Activated CD4-positive, CD25-positive, alpha-beta regulatory T cell treated with anti-CD3 and anti-CD28 coated beads, Interleukin-2, amount 50 U/mL, for 16 hours (primary cell): Measurements from ENCODE around the gene TAF11L9.
"Not testable (repeated sequence)": the region's sequence is repeated elsewhere in the genome, so short reads cannot be mapped to it uniquely, and the experiment has no call there.

Experiments
- DNase-seq: peaks from one replicate; pipeline ENCODE4 v3.0.0-alpha.2; 2020; ENCODE audit warnings: low read depth, low spot score

TAF11L9 gene

GRCh38 chr5:17594255-17594654 is at the start of gene TAF11L9:
TAF11L9 (minus strand) TSS chr5:17594394.
- DNase-seq = not testable (repeated sequence)

GRCh38 chr5:17634160-17634559 is 40.0 kb upstream of the TAF11L9 start, which contains the start of gene TAF11L14:
TAF11L14 (plus strand) TSS chr5:17634460.
- DNase-seq = no peak

GRCh38 chr5:17631788-17632187 is 37.6 kb upstream of the TAF11L9 start, which contains the start of gene TAF11L13:
TAF11L13 (plus strand) TSS chr5:17632088.
- not testable (repeated sequence) for DNase-seq

GRCh38 chr5:17625686-17626085 is 31.5 kb upstream of the TAF11L9 start:
- no peak for DNase-seq

- no peak for DNase-seq
Observed at GRCh38 chr5:17620627-17621026, 26.4 kb upstream of the TAF11L9 start.

- DNase-seq = no peak
Observed at GRCh38 chr5:17619354-17619753, 25.2 kb upstream of the TAF11L9 start.

- no peak for DNase-seq
Observed at GRCh38 chr5:17614872-17615605, 20.8 kb upstream of the TAF11L9 start.

- not testable (repeated sequence) for DNase-seq
Observed at GRCh38 chr5:17610092-17610491, 15.9 kb upstream of the TAF11L9 start, which contains the start of gene TAF11L12. TAF11L12 (plus strand) TSS chr5:17610392.

GRCh38 chr5:17607461-17607860 is 13.3 kb upstream of the TAF11L9 start:
- not testable (repeated sequence) for DNase-seq

- DNase-seq = no peak
Observed at GRCh38 chr5:17604951-17605350, 10.8 kb upstream of the TAF11L9 start.

- DNase-seq = not testable (repeated sequence)
Observed at GRCh38 chr5:17603880-17604279, 9.7 kb upstream of the TAF11L9 start, which contains the start of gene TAF11L11. TAF11L11 (plus strand) TSS chr5:17604183.

GRCh38 chr5:17597728-17598127 is 3.5 kb upstream of the TAF11L9 start, which contains the start of gene TAF11L10:
TAF11L10 (minus strand) TSS chr5:17597828.
- not testable (repeated sequence) for DNase-seq

GRCh38 chr5:17590860-17591259 is 3.3 kb downstream of the TAF11L9 start, which contains the start of gene TAF11L8:
TAF11L8 (minus strand) TSS chr5:17590960.
- DNase-seq = not testable (repeated sequence)

- not testable (repeated sequence) for DNase-seq
Observed at GRCh38 chr5:17585658-17586057, 8.5 kb downstream of the TAF11L9 start, which contains the start of gene TAF11L7. TAF11L7 (minus strand) TSS chr5:17585758.
